Sigmoid colon (tissue), 4 donors: Measurements from ENCODE around the gene SYDE2.

Experiments used
- EP300 ChIP-seq, 4 donors: sonication (generic); formaldehyde crosslinking; IDR thresholded peaks; one replicate each; pipeline ENCODE4 v1.6.1; 2017; ENCODE audit warnings: antibody characterized with exemption in 4 of 4
- POLR2A ChIP-seq, 2 donors: fragments of 450-650 bp; IDR thresholded peaks; one replicate each; pipeline ENCODE4 v1.6.1; 2016; ENCODE audit warnings: antibody characterized with exemption in 2 of 2, mild to moderate bottlenecking in 2 of 2, moderate library complexity in 2 of 2
- POLR2AphosphoS5 ChIP-seq, 4 donors: sonication (generic); formaldehyde crosslinking; IDR thresholded peaks; one replicate each; pipeline ENCODE4 v1.6.1; 2017; ENCODE audit warnings: antibody characterized with exemption in 4 of 4
- TF ChIP-seq, protein P1 (sequence below), 4 experiments: fragments of 450-650 bp in 3 of 4; fragments of 200-600 bp in 1 of 4; IDR thresholded peaks; one replicate each; pipeline ENCODE4 v1.5.1; 2016 to 2019; ENCODE audit warnings: antibody characterized with exemption in 4 of 4, mild to moderate bottlenecking in 3 of 4, moderate library complexity in 2 of 4

DNA sequence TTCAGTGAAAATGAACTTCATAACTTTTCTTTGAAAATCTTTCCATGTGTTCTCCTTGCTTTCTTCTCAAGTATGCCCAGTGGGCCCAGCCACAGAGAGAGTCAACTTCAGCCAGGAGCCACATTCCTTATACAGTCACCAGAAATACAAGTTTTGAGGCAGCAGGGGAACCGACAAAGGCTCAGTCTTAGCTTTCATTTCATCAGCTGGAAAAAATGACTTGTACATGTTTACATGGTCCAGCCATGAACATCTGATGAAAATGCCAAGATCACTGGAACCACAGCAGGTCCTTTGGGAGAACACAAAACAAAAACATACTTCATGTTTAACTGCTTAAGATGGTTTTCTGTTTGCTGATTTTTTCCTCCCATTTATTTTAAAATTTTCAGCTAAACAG lies 72.5 kb downstream of the SYDE2 start:
- TF ChIP-seq, protein P1, sequence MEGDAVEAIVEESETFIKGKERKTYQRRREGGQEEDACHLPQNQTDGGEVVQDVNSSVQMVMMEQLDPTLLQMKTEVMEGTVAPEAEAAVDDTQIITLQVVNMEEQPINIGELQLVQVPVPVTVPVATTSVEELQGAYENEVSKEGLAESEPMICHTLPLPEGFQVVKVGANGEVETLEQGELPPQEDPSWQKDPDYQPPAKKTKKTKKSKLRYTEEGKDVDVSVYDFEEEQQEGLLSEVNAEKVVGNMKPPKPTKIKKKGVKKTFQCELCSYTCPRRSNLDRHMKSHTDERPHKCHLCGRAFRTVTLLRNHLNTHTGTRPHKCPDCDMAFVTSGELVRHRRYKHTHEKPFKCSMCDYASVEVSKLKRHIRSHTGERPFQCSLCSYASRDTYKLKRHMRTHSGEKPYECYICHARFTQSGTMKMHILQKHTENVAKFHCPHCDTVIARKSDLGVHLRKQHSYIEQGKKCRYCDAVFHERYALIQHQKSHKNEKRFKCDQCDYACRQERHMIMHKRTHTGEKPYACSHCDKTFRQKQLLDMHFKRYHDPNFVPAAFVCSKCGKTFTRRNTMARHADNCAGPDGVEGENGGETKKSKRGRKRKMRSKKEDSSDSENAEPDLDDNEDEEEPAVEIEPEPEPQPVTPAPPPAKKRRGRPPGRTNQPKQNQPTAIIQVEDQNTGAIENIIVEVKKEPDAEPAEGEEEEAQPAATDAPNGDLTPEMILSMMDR (IDR thresholded peaks at IDR 0.05): no peak
- TF ChIP-seq POLR2AphosphoS5 (IDR thresholded peaks at IDR 0.05) (no peak), POLR2A (IDR thresholded peaks at IDR 0.05) (no peak), EP300 (IDR thresholded peaks at IDR 0.05) (no peak)
